Heart left ventricle (tissue), 16 donors: ENCODE results near the gene PLCB2. TPM values are rescaled to one million over a fixed set of nuclear protein-coding genes. Genes with fewer than 3 reads are reported as not detected.

Experiments used
- ATAC-seq, 4 donors: fragments of 200-7000 bp; cut with Tn5 transposase; one replicate each; pipeline ENCODE4 v1.9.1; 2020 to 2022; ENCODE audit warnings: moderate library complexity in 4 of 4, mild to moderate bottlenecking in 3 of 4, moderate number of reproducible peaks in 1 of 4
- DNase-seq, 5 donors: peaks; one replicate each; pipeline ENCODE4 v3.0.0-alpha.2; 2020
- H3K27ac ChIP-seq, 12 donors: fragments of 200-600 bp; sonication (generic) in 4 of 12; one replicate each; pipeline versions ENCODE4 v1.5.0 to v1.8.0; 2016 to 2022; ENCODE audit warnings: mild to moderate bottlenecking in 2 of 12
- H3K27me3 ChIP-seq, 9 donors: fragments of 200-600 bp; sonication (generic) in 2 of 9; one replicate each; pipeline versions ENCODE4 v1.5.1 to v1.8.0; 2016 to 2022; ENCODE audit warnings: mild to moderate bottlenecking in 3 of 9
- H3K36me3 ChIP-seq, 9 donors: fragments of 200-600 bp; sonication (generic) in 2 of 9; one replicate each; pipeline versions ENCODE4 v1.5.0 to v1.8.0; 2018 to 2022; ENCODE audit warnings: mild to moderate bottlenecking in 2 of 9
- H3K4me1 ChIP-seq, 12 donors: fragments of 200-600 bp; sonication (generic) in 4 of 12; one replicate each; pipeline versions ENCODE4 v1.5.0 to v1.8.0; 2016 to 2022; ENCODE audit warnings: mild to moderate bottlenecking in 3 of 12
- H3K4me3 ChIP-seq, 12 donors: fragments of 200-600 bp; sonication (generic) in 4 of 12; one replicate each; pipeline versions ENCODE4 v1.5.0 to v1.8.0; 2017 to 2022; ENCODE audit warnings: mild to moderate bottlenecking in 9 of 12, moderate library complexity in 4 of 12
- H3K9me3 ChIP-seq, 12 donors: fragments of 200-600 bp; sonication (generic) in 4 of 12; one replicate each; pipeline versions ENCODE4 v1.5.0 to v1.8.0; 2016 to 2022; ENCODE audit warnings: mild to moderate bottlenecking in 1 of 12
- CTCF ChIP-seq, 12 donors: fragments of 200-600 bp; sonication (generic) in 4 of 12; IDR thresholded peaks; one replicate each; pipeline versions ENCODE4 v1.5.0 to v1.8.0; 2018 to 2022; ENCODE audit warnings: antibody characterized with exemption in 12 of 12, mild to moderate bottlenecking in 5 of 12
- POLR2A ChIP-seq, 2 donors: fragments of 450-650 bp; IDR thresholded peaks; one replicate each; pipeline ENCODE4 v1.6.1; 2017; ENCODE audit warnings: antibody characterized with exemption in 2 of 2, mild to moderate bottlenecking in 2 of 2, moderate library complexity in 2 of 2
- WGBS, 4 donors: extraction: QIAGEN DNeasy Blood & Tissue Kit in 2 of 4; methylation state at CpG; one replicate each; pipeline versions ENCODE4 v1.1.5 to v1.1.7; 2013 to 2018; 5-methylcytosine and 5-hydroxymethylcytosine counted together
- intact Hi-C, 10 donors: fragments of 100-400 bp; cut with DNase I; formaldehyde crosslinking; loops; one replicate each; pipeline versions ENCODE4 v1.11.1 to v1.14.2; 2022
- polyA plus RNA-seq, 2 donors: library from polyadenylated mRNA; stranded (reverse); fragments of 200-250 nt; gene quantifications; one replicate each; pipeline ENCODE4 v1.2.3, GENCODE V29; 2013
- total RNA-seq, 9 donors: library from RNA; depleted of rRNA in 2 of 9; stranded (reverse); fragments of >200 nt in 2 of 9; fragmentation: NEBNext Ultra II Directional in 3 of 9; extraction: Animal tissue kit (Norgen Biotek cat#: 25700) in 3 of 9; gene quantifications; one replicate each; pipeline versions ENCODE4 v1.1.0 to v1.2.4, GENCODE V29; 2016 to 2023
- donor health status: ischemic (EF 13 %, LVEDD 7.1; RV severe dilation, severe dysfunction).
- donor health status: healthy with polysubstance abuse.
- donor health status: DM: no; HTN: yes; CAD: no.
- donor health status: DM: no; HTN: no; CAD: no.
- donor health status: ischemic (EF 25% LVEDD 6.9; RV normal size, moderate dysfunction).
- donor health status: ischemic (EF 25% LVEDD 5.7; RV mildly dilated, moderate dysfunction).
- donor health status: healthy.
- donor health status: DM: yes; HTN: yes; CAD: no.
- donor health status: ischemic (EF 35%, LVEDD 5.7; RV mildly dilated, moderate dysfunction).
- donor health status: nonischemic (EF 11% LVEDD 7.7; RV severe dilation, severe dysfunction).
- donor health status: DM: yes; HTN: yes; CAD: no.
- donor health status: PGD.
- donor health status: ischemic (EF 29% LVEDD 5.4; RV normal size, mild dysfunction).
- donor health status: nonischemic (EF 23%, LVEDD 6.1; RV moderate dilation, normal function).

PLCB2 gene
- total and polyA plus RNA-seq, 11 donors: 1.6 to 46.2 (median 4.8) TPM

- no peak overlapping the region for H3K4me3 ChIP-seq
- peak overlapping the region in 8 of 12 donors; percentile 17 to 75 (median 52) for H3K27ac ChIP-seq
- H3K9me3 ChIP-seq: peaks cover 0 to 13% (median 0%) of the 10 kb centered on the region in 12 donors
- H3K27me3 ChIP-seq: no peaks in the 10 kb centered on the region
- ATAC-seq (peak; percentile 94 to 98 (median 96)), DNase-seq (peak; percentile 76 to 91 (median 84))
- intact Hi-C loops: no loop called here
- peaks cover 0 to 51% (median 18%) of the 10 kb centered on the region in 12 donors for H3K4me1 ChIP-seq
- H3K36me3 ChIP-seq: peaks cover 0 to 85% (median 0%) of the 10 kb centered on the region in 9 donors
- 35 to 44% (median 39%) methylated on average over 10 to 12 of the region's 12 CpGs for WGBS, 4 donors
- TF ChIP-seq CTCF (IDR thresholded peaks at IDR 0.05): no peak
- no peak for TF ChIP-seq POLR2A (IDR thresholded peaks at IDR 0.05)
These were observed 11.7 kb downstream of the PLCB2 start for GRCh38 chr15:40295877-40296560.

DNA sequence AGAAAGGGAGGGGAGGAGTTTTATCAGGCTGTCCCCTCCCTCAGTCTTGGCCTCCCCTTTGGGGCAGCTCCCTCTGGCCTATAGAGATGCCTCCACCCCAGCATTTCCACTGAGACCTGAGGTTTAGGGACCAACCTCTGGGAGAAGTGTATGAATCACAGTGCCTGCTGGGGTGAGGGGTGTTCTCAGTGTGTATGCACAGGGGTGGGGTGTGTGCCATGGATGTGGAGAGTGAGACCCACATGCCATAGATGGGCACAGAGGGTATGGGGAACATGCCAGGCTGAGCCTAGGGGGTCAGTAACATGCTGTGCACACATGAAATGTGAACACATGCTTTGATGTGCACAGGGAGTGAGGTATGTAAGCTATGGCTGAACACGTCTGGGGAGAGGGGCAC lies 12.4 kb downstream of the PLCB2 start:
- peak overlapping the region in 2 of 12 donors; percentile 19 to 46 for H3K27ac ChIP-seq
- H3K27me3 ChIP-seq: no peaks in the 10 kb centered on the region
- ATAC-seq (peak in 1 of 4 donors; percentile 1), DNase-seq (peak in 2 of 5 donors; percentile 10 to 19)
- 52 to 59% (median 55%) methylated on average over 1 of the region's 1 CpG for WGBS, 4 donors
- peaks cover 0 to 9% (median 0%) of the 10 kb centered on the region in 12 donors for H3K9me3 ChIP-seq
- peaks cover 0 to 56% (median 19%) of the 10 kb centered on the region in 12 donors for H3K4me1 ChIP-seq
- H3K36me3 ChIP-seq: peaks cover 0 to 81% (median 0%) of the 10 kb centered on the region in 9 donors
- H3K4me3 ChIP-seq: no peak overlapping the region
- intact Hi-C loops: no loop called here
- TF ChIP-seq POLR2A (IDR thresholded peaks at IDR 0.05) (no peak), CTCF (IDR thresholded peaks at IDR 0.05) (no peak)

DNA sequence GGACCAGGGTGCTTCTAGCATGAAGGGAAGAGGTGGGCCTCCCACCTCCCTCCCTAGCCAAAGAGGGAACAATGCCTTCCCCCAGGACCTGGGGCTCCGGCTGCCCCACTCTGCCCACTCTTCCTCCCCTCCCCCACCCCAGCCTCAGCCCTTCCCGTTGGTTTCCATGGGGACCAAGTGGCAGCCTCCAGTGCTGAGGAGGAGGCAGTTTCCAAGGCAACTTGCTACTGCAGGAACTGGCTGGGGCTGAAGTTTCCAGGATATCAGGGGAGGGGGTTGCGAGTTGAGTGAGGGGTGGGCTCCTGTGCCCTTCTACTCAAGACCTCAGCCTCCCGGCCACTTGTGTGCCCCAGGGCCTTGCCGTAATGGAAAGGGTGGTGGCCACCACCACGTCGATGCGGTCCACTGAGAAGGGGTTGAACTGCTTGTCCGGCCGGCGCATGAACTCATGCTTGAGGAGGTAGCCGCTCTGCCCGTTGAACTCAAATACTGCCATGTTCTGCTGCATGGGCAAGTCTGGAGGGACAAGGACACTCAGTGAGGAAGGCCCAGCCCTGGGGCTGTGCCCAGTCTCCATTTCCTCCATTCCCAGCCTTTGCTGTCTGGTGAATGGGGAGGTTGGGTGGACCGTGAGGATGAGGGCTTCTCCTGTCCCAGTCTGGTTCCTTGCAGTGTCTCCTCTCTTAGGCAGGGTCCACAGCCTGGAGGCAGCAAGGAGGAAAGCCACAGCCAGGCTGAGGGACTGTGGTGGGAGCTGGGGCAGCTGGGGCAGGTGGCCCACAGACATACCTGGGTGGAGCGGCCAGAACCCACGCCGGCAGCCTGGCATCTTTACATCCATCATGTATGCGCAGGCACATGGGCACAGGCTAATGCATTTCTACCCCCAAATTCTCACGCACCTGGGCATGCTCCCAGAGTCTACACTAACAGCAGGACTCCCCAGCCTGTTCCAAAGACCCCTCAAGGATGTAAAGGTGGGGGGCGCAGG lies 13.5 kb downstream of the PLCB2 start:
- peaks cover 0 to 1% (median 0%) of the 10 kb centered on the region in 12 donors for H3K9me3 ChIP-seq
- 90 to 94% (median 91%) methylated on average over 18 to 20 of the region's 20 CpGs for WGBS, 4 donors
- TF ChIP-seq POLR2A (IDR thresholded peaks at IDR 0.05) (no peak), CTCF (IDR thresholded peaks at IDR 0.05) (no peak)
- peaks cover 0 to 85% (median 0%) of the 10 kb centered on the region in 9 donors for H3K36me3 ChIP-seq
- no peaks in the 10 kb centered on the region for H3K27me3 ChIP-seq
- H3K4me3 ChIP-seq: no peak overlapping the region
- H3K4me1 ChIP-seq: peaks cover 0 to 57% (median 19%) of the 10 kb centered on the region in 12 donors
- H3K27ac ChIP-seq: no peak overlapping the region
- ATAC-seq (no peak), DNase-seq (peak in 2 of 5 donors; percentile 21 to 52)
- intact Hi-C loops: no loop called here

DNA sequence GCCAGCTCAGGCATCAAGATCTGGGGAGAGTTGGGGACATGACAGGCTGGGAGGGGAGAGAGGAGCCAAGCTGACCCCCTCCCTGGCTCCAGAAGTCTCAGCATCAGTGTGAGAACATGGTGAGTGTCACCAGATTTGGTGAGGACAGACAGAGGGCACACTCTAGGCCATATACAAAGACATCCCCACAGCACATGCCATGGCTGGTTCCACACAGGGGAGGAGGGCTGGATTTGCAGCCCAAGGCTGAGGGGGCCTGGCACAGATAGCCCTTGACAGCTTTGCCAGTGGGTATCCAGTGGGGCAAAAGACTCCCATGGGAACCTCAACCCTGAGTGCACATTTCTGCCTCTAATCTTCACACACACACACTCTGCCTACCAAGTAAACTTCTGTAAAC lies 14.7 kb downstream of the PLCB2 start:
- intact Hi-C loops: no loop called here
- Histone ChIP-seq H3K36me3 (peaks cover 0 to 85% (median 0%) of the 10 kb centered on the region in 9 donors), H3K27me3 (no peaks in the 10 kb centered on the region), H3K4me3 (no peak overlapping the region), H3K27ac (no peak overlapping the region), H3K4me1 (peaks cover 0 to 57% (median 19%) of the 10 kb centered on the region in 12 donors), H3K9me3 (no peaks in the 10 kb centered on the region)
- DNase-seq (peak in 1 of 5 donors; percentile 17), ATAC-seq (no peak)
- TF ChIP-seq POLR2A (IDR thresholded peaks at IDR 0.05): no peak
- no peak for TF ChIP-seq CTCF (IDR thresholded peaks at IDR 0.05)
